Cardiac septum (tissue), 1 donor: ENCODE results near the gene OLFML3. TPM values are rescaled to one million over a fixed set of nuclear protein-coding genes. Genes with fewer than 3 reads are reported as not detected.
"Not testable (repeated sequence)": the region's sequence is repeated elsewhere in the genome, so short reads cannot be mapped to it uniquely, and the experiment has no call there.

Experiments
- DNase-seq: peaks from one replicate; pipeline ENCODE4 v3.0.0-alpha.2; 2020; ENCODE audit warnings: low spot score
- intact Hi-C: fragments of 100-400 bp; cut with DNase I; formaldehyde crosslinking; loops from one replicate; pipeline ENCODE4 v1.14.0; 2022
- total RNA-seq: library from RNA; stranded (reverse); fragmentation: NEBNext Ultra II Directional; extraction: Animal tissue kit (Norgen Biotek cat#: 25700); gene quantifications from one replicate; pipeline ENCODE4 v1.2.1, GENCODE V29; 2021
- donor health status: DM: no; HTN: no; CAD: no.

The OLFML3 gene
- total RNA-seq, 1 donor from 2014 or later, result 8.2 TPM

DNA sequence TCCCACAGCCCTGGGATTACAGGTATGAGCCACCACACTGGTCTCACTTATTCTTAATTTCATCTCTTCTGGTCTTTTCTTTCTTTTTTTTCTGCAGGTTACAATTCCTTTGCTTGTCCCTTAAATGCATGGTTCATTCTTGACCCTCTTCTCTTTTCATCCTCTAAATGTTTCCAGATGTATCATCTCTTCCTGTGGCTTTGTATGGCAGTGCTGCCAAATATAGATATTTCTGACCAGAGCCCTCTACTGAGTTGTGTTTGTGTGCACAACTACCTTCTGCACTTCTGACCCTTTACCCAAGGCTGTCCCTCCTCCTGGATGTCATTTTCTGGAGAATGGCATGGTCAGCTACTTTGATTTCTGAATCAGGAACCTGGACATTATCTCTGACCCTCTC, 32.5 kb downstream of the OLFML3 start:
- no peak for DNase-seq
- intact Hi-C loops, result no loop called here

DNA sequence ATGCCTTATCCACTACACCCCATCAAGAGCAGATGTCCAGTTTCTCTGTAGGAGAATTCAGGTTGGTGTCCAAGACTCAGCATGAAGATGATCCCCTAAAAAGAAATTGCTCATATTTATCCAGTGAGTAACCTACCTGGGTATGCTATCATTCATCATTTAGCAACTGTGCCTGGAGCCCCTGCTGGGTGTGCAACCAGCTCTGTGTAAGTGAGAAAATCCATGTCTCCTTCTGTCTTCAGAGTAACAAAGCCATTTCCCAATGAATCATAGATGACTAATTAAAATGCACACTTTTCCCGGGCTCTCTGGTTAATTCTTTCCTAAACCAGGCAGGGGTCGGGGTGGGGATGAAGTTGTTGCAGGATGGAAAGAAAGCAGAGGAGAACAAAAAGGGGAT, 35.8 kb downstream of the OLFML3 start:
- no peak for DNase-seq
- intact Hi-C loops, result no loop called here

DNA sequence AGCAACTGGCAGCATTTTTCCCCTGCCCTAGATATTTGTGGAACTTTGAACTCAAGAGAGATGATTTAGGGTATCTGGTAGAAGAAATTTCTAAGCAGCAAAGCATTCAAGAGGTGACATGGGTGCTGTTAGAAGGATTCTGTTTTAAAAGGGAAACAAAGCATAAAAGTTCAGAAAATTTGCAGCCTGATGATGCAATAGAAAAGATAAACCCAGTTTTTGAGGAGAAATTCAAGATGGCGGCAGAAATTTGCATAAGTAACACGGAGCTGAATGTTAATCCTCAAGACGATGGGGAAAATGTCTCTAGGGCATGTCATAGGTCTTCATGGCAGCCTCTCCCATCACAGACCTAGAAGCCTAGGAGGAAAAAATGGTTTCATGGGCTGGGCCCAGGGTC, 40.5 kb downstream of the OLFML3 start:
- intact Hi-C loops, DNase-seq: not testable (repeated sequence)

GRCh38 chr1:114021665-114022099, 42.4 kb downstream of the OLFML3 start:
- no peak for DNase-seq
- intact Hi-C loops, result no loop called here

DNA sequence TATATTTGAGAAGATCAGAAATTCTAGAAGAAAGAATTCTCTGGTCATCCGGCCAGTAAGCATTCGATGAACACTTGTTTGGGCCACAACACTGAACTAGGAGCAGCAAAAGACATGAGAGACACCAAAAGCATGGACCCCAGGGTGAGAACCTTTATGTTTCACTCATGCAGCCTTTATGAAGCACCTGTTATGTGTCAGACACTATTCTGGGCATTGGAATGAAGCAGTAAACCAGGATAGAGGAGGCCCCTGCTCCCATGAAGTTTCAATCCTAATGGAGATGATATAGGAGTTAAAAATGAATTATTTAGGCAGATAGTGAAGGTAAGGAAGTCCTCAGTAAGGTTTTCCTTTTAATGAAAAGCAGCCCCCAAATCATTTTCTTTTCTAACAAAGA, 43.6 kb downstream of the OLFML3 start:
- no peak for DNase-seq
- intact Hi-C loops, result no loop called here

GRCh38 chr1:114023377-114023776, 44.1 kb downstream of the OLFML3 start:
- intact Hi-C loops, result no loop called here
- no peak for DNase-seq

DNA sequence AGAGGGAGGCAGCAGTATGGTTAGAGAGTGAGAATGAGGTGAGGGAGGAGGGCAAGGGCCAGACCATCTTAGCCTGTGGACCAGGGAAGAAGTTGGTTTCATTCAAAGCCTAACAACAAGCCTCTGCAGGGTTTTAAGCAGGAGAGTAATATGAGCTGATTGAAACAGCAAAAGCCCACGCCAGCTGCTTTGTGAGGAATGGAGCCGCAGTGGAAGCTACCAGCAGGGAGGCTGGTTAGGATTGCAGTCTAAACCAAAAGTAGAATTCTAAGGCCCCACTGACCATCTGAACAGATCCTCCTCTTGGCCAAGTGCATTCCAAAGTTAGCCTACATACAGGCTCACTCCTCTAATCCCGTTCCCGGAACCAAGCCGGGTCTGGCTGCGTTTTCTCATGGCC, 44.8 kb downstream of the OLFML3 start:
- intact Hi-C loops, result no loop called here
- no peak for DNase-seq

GRCh38 chr1:114025609-114026401, 46.5 kb downstream of the OLFML3 start:
- intact Hi-C loops, result no loop called here
- DNase-seq, result no peak

DNA sequence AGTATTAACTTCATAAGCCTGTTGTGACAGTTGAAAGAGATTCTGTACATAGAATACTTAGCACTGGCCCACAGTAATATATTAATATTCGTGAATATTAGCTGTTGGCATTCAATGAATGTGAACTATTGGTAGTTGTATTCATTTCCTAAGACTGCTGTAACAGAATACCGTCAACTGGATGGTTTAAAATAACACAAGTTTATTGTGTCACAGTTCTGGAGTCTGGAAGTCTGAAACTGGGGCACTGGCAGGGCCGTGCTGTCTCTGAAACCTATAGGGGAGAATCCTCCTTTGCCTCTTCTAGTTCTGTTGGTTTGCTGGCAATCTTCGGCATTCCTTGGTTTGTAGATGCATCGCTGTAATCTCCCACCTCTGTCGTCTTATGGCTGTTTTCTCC, 47.5 kb downstream of the OLFML3 start:
- intact Hi-C loops, result no loop called here
- DNase-seq, result no peak

Other genes with a start within 250 kb of the OLFML3 start
- 15.0 TPM for gene PHTF1, start 220.0 kb upstream of the OLFML3 start, total RNA-seq
- 11.0 TPM for gene RSBN1, start 167.0 kb upstream of the OLFML3 start, total RNA-seq
- 0.70 TPM for gene PTPN22, start 107.8 kb upstream of the OLFML3 start, total RNA-seq
- not detected for gene BCL2L15, start 91.9 kb upstream of the OLFML3 start, total RNA-seq
- gene AP4B1, start 74.7 kb upstream of the OLFML3 start, total RNA-seq, result 12.6 TPM
- 2.1 TPM for gene DCLRE1B, start 74.1 kb upstream of the OLFML3 start, total RNA-seq
- 63.5 TPM for gene HIPK1, start 50.1 kb upstream of the OLFML3 start, total RNA-seq
- 0.22 TPM for gene SYT6, start 174.4 kb downstream of the OLFML3 start, total RNA-seq